Mesendoderm (in vitro differentiated cells): ENCODE measurements around the gene GDF9.

ENCODE experiments used
- DNase-seq: peaks from one replicate; pipeline ENCODE4 v3.0.0; 2013
- H2AK5ac ChIP-seq: 2 replicates; pipeline ENCODE4 v1.6.1; 2013; ENCODE audit warnings: low read length, inconsistent platforms
- H2BK120ac ChIP-seq: 2 replicates; pipeline ENCODE4 v1.6.1; 2013; ENCODE audit warnings: low read depth, mild to moderate bottlenecking, low read length, moderate library complexity, mixed read lengths
- H2BK15ac ChIP-seq: replicated peaks from 2 replicates; pipeline ENCODE4 v1.6.1; 2013; ENCODE audit warnings: low read depth, mild to moderate bottlenecking, moderate library complexity
- H2BK5ac ChIP-seq: 2 replicates; pipeline ENCODE4 v1.6.1; 2013; ENCODE audit warnings: low read length, inconsistent platforms
- H3K18ac ChIP-seq: 2 replicates; pipeline ENCODE4 v1.6.1; 2013; ENCODE audit warnings: mild to moderate bottlenecking, low read length, mixed read lengths
- H3K23ac ChIP-seq: one replicate; pipeline ENCODE4 v1.6.1; 2013; ENCODE audit warnings: low read length
- H3K27ac ChIP-seq: 2 replicates; pipeline ENCODE4 v1.5.1; 2013; ENCODE audit warnings: low read depth, mild to moderate bottlenecking, inconsistent platforms, low read length, moderate library complexity
- H3K27me3 ChIP-seq: 2 replicates; pipeline ENCODE4 v1.6.1; 2013; ENCODE audit warnings: low read length, control low read depth, mild to moderate bottlenecking, inconsistent platforms; ENCODE audit not compliant: insufficient read depth, poor library complexity
- H3K36me3 ChIP-seq: 2 replicates; pipeline ENCODE4 v1.6.1; 2013; ENCODE audit warnings: low read length, inconsistent platforms; ENCODE audit not compliant: control insufficient read depth, insufficient read depth
- H3K4ac ChIP-seq: one replicate; pipeline ENCODE4 v1.6.1; 2013; ENCODE audit warnings: low read depth, mild to moderate bottlenecking, low read length, moderate library complexity
- H3K4me1 ChIP-seq: 2 replicates; pipeline ENCODE4 v1.6.1; 2013; ENCODE audit warnings: low read depth, low read length, inconsistent platforms; ENCODE audit not compliant: control insufficient read depth
- H3K4me2 ChIP-seq: 2 replicates; pipeline ENCODE4 v1.6.1; 2013; ENCODE audit warnings: low read length
- H3K4me3 ChIP-seq: 2 replicates; pipeline ENCODE4 v1.5.1; 2013; ENCODE audit warnings: mild to moderate bottlenecking, low read length
- H3K56ac ChIP-seq: one replicate; pipeline ENCODE4 v1.6.1; 2013; ENCODE audit warnings: low read length
- H3K79me1 ChIP-seq: 2 replicates; pipeline ENCODE4 v1.6.1; 2013; ENCODE audit warnings: low read length, inconsistent platforms
- H3K79me2 ChIP-seq: 2 replicates; pipeline ENCODE4 v1.6.1; 2013; ENCODE audit warnings: mild to moderate bottlenecking, low read length; ENCODE audit not compliant: control insufficient read depth, insufficient read depth
- H3K9ac ChIP-seq: 2 replicates; pipeline ENCODE4 v1.6.1; 2013; ENCODE audit warnings: low read length, inconsistent platforms
- H4K5ac ChIP-seq: one replicate; pipeline ENCODE4 v1.6.1; 2013; ENCODE audit warnings: low read length
- H4K8ac ChIP-seq: one replicate; pipeline ENCODE4 v1.6.1; 2013; ENCODE audit warnings: low read depth, mild to moderate bottlenecking, control low read depth, low read length, moderate library complexity
- WGBS: extraction: QIAGEN DNeasy Blood & Tissue Kit; methylation state at CpG from one replicate; pipeline ENCODE4 v1.1.7; 2013; ENCODE audit warnings: low lambda C conversion rate, missing lambda C conversion rate; ENCODE audit not compliant: insufficient coverage; ENCODE audit errors: extremely low coverage; 5-methylcytosine and 5-hydroxymethylcytosine counted together

GDF9 gene

GRCh38 chr5:132820162-132820754 lies 46.0 kb downstream of the GDF9 start:
- no peak overlapping the region for H3K4ac ChIP-seq
- no peaks in the 10 kb centered on the region for H3K79me2 ChIP-seq
- H3K4me3 ChIP-seq = no peak overlapping the region
- H3K23ac ChIP-seq = no peak overlapping the region
- H3K9ac ChIP-seq = no peak overlapping the region
- no peak overlapping the region for H3K18ac ChIP-seq
- H3K36me3 ChIP-seq = no peaks in the 10 kb centered on the region
- no peaks in the 10 kb centered on the region for H3K4me1 ChIP-seq
- H2BK15ac ChIP-seq = no peak overlapping the region
- no peak overlapping the region for H2BK5ac ChIP-seq
- no peak overlapping the region for H3K4me2 ChIP-seq
- H4K8ac ChIP-seq = no peak overlapping the region
- H2BK120ac ChIP-seq = no peak overlapping the region
- peak; percentile 95 for DNase-seq
- no peak overlapping the region for H3K56ac ChIP-seq
- no peak overlapping the region for H3K27ac ChIP-seq
- peaks cover 2% of the 10 kb centered on the region for H3K27me3 ChIP-seq
- WGBS = no CpG with 5 or more reads among the region's 15 CpGs
- H3K79me1 ChIP-seq = no peaks in the 10 kb centered on the region
- H4K5ac ChIP-seq = no peak overlapping the region
- no peak overlapping the region for H2AK5ac ChIP-seq

GRCh38 chr5:132819468-132819867 lies 46.8 kb downstream of the GDF9 start:
- Histone ChIP-seq H2BK15ac (no peak overlapping the region), H3K23ac (no peak overlapping the region), H3K27me3 (peaks cover 3% of the 10 kb centered on the region), H2BK5ac (no peak overlapping the region), H3K56ac (no peak overlapping the region), H3K4ac (no peak overlapping the region), H3K4me3 (no peak overlapping the region), H4K8ac (no peak overlapping the region), H3K18ac (no peak overlapping the region), H3K27ac (no peak overlapping the region), H3K79me2 (no peaks in the 10 kb centered on the region), H2BK120ac (no peak overlapping the region), H4K5ac (no peak overlapping the region), H3K79me1 (no peaks in the 10 kb centered on the region), H2AK5ac (no peak overlapping the region), H3K4me2 (no peak overlapping the region), H3K9ac (no peak overlapping the region), H3K36me3 (no peaks in the 10 kb centered on the region), H3K4me1 (no peaks in the 10 kb centered on the region)
- no peak for DNase-seq
- WGBS = no CpG with 5 or more reads among the region's 26 CpGs

- no CpG with 5 or more reads among the region's 1 CpG for WGBS
- Histone ChIP-seq H3K4me1 (no peaks in the 10 kb centered on the region), H3K4me3 (no peak overlapping the region), H3K4ac (no peak overlapping the region), H3K9ac (no peak overlapping the region), H3K27me3 (peaks cover 21% of the 10 kb centered on the region), H3K23ac (no peak overlapping the region), H3K79me2 (no peaks in the 10 kb centered on the region), H3K36me3 (no peaks in the 10 kb centered on the region), H2AK5ac (no peak overlapping the region), H3K18ac (no peak overlapping the region), H2BK120ac (no peak overlapping the region), H2BK5ac (no peak overlapping the region), H2BK15ac (no peak overlapping the region), H3K27ac (no peak overlapping the region), H3K4me2 (no peak overlapping the region), H3K56ac (no peak overlapping the region), H4K5ac (no peak overlapping the region), H3K79me1 (no peaks in the 10 kb centered on the region), H4K8ac (no peak overlapping the region)
- no peak for DNase-seq
These were observed 49.3 kb downstream of the GDF9 start for GRCh38 chr5:132817011-132817410.

- no peak overlapping the region for H3K4me2 ChIP-seq
- peaks cover 25% of the 10 kb centered on the region for H3K27me3 ChIP-seq
These were observed 49.7 kb downstream of the GDF9 start for GRCh38 chr5:132816554-132816953.

GRCh38 chr5:132816083-132816482 lies 50.2 kb downstream of the GDF9 start:
- H3K56ac ChIP-seq = no peak overlapping the region
- H3K79me1 ChIP-seq = no peaks in the 10 kb centered on the region
- H4K5ac ChIP-seq = no peak overlapping the region
- H2BK15ac ChIP-seq = no peak overlapping the region
- H3K9ac ChIP-seq = no peak overlapping the region
- H3K27ac ChIP-seq = no peak overlapping the region
- H3K4ac ChIP-seq = no peak overlapping the region
- no peak overlapping the region for H3K23ac ChIP-seq
- no peak overlapping the region for H4K8ac ChIP-seq
- H3K18ac ChIP-seq = no peak overlapping the region
- H2BK5ac ChIP-seq = no peak overlapping the region
- peaks cover 25% of the 10 kb centered on the region for H3K27me3 ChIP-seq
- no peak overlapping the region for H3K4me2 ChIP-seq
- no peak overlapping the region for H2BK120ac ChIP-seq
- no peaks in the 10 kb centered on the region for H3K4me1 ChIP-seq
- no peak overlapping the region for H2AK5ac ChIP-seq
- DNase-seq = no peak
- no peaks in the 10 kb centered on the region for H3K36me3 ChIP-seq
- no peak overlapping the region for H3K4me3 ChIP-seq
- no CpG with 5 or more reads among the region's 2 CpGs for WGBS
- H3K79me2 ChIP-seq = no peaks in the 10 kb centered on the region

More at GRCh38 chr5:132816554-132816953, 49.7 kb downstream of the GDF9 start:
- H2AK5ac ChIP-seq = no peak overlapping the region
- H2BK5ac ChIP-seq = no peak overlapping the region
- H2BK120ac ChIP-seq = no peak overlapping the region
- no peak overlapping the region for H3K9ac ChIP-seq
- no peaks in the 10 kb centered on the region for H3K79me2 ChIP-seq
- no peaks in the 10 kb centered on the region for H3K36me3 ChIP-seq
- no peaks in the 10 kb centered on the region for H3K79me1 ChIP-seq
- DNase-seq = no peak
- H3K4ac ChIP-seq = no peak overlapping the region
- no peaks in the 10 kb centered on the region for H3K4me1 ChIP-seq
- no peak overlapping the region for H2BK15ac ChIP-seq
- no peak overlapping the region for H4K5ac ChIP-seq
- no peak overlapping the region for H3K23ac ChIP-seq
- H3K4me3 ChIP-seq = no peak overlapping the region
- H3K56ac ChIP-seq = no peak overlapping the region
- no peak overlapping the region for H3K18ac ChIP-seq
- no peak overlapping the region for H3K27ac ChIP-seq
- no peak overlapping the region for H4K8ac ChIP-seq

GRCh38 chr5:132815454-132815853 lies 50.8 kb downstream of the GDF9 start:
- WGBS = no CpG with 5 or more reads among the region's 1 CpG

More at GRCh38 chr5:132815454-132815853, 50.8 kb downstream of the GDF9 start:
- H2AK5ac ChIP-seq = no peak overlapping the region
- no peaks in the 10 kb centered on the region for H3K79me1 ChIP-seq
- peaks cover 25% of the 10 kb centered on the region for H3K27me3 ChIP-seq
- no peak overlapping the region for H2BK120ac ChIP-seq
- H3K4ac ChIP-seq = no peak overlapping the region
- H3K23ac ChIP-seq = no peak overlapping the region
- H3K56ac ChIP-seq = no peak overlapping the region
- no peaks in the 10 kb centered on the region for H3K4me1 ChIP-seq
- no peak overlapping the region for H4K8ac ChIP-seq
- no peak overlapping the region for H3K27ac ChIP-seq
- no peak overlapping the region for H3K18ac ChIP-seq
- no peak overlapping the region for H3K4me2 ChIP-seq
- no peaks in the 10 kb centered on the region for H3K79me2 ChIP-seq
- H2BK5ac ChIP-seq = no peak overlapping the region
- DNase-seq = no peak
- H2BK15ac ChIP-seq = no peak overlapping the region
- no peak overlapping the region for H4K5ac ChIP-seq
- no peak overlapping the region for H3K4me3 ChIP-seq
- H3K36me3 ChIP-seq = no peaks in the 10 kb centered on the region
- H3K9ac ChIP-seq = no peak overlapping the region
